CD8-positive, alpha-beta memory T cell (primary cell): Measurements from ENCODE around the gene CYSRT1. TPM values are rescaled to one million over a fixed set of nuclear protein-coding genes. Genes with fewer than 3 reads are reported as not detected.
A peak's percentile ranks its signal among the peaks of the same experiment; 100 is the strongest.

Source experiments
- CTCF ChIA-PET: fragments of 350-600 bp; sonication (Branson Sonifier 250); formaldehyde crosslinking; loops from one replicate; lab custom pipeline; 2021; ENCODE audit warnings: antibody characterized with exemption; lab: Charles Lee
- POLR2A ChIA-PET: fragments of 350-600 bp; sonication (Branson Sonifier 250); formaldehyde crosslinking; loops from one replicate; lab custom pipeline; 2021; ENCODE audit warnings: antibody characterized with exemption; lab: Charles Lee
- DNase-seq, 5 donors: peaks; one replicate each; pipeline versions ENCODE4 v3.0.0 to v3.0.0-alpha.2; 2020 to 2022; ENCODE audit warnings: mixed read lengths in 1 of 5
- H3K27ac ChIP-seq: one replicate; pipeline ENCODE4 v1.7.0; 2013; ENCODE audit warnings: low read depth, mild to moderate bottlenecking, low read length, moderate library complexity
- H3K27me3 ChIP-seq: 2 replicates; pipeline ENCODE4 v1.7.0; 2013; ENCODE audit warnings: low read length, mild to moderate bottlenecking; ENCODE audit not compliant: insufficient read depth, poor library complexity, severe bottlenecking
- H3K36me3 ChIP-seq: 2 replicates; pipeline ENCODE4 v1.7.0; 2013; ENCODE audit warnings: mild to moderate bottlenecking, low read length, moderate library complexity; ENCODE audit not compliant: insufficient read depth
- H3K4me1 ChIP-seq: 2 replicates; pipeline ENCODE4 v1.7.0; 2013; ENCODE audit warnings: mild to moderate bottlenecking, low read length, moderate library complexity; ENCODE audit not compliant: insufficient read depth
- H3K4me3 ChIP-seq: 2 replicates; pipeline ENCODE4 v1.7.0; 2013; ENCODE audit warnings: mild to moderate bottlenecking, low read length
- H3K9me3 ChIP-seq: 2 replicates; pipeline ENCODE4 v1.7.0; 2013; ENCODE audit warnings: mild to moderate bottlenecking, low read length
- H3K27ac Mint-ChIP-seq, 8 donors: one replicate each; pipeline ENCODE4 v1.8.0; 2020 to 2021; ENCODE audit warnings: mixed read lengths in 8 of 8, mild to moderate bottlenecking in 6 of 8, inconsistent platforms in 3 of 8, moderate library complexity in 3 of 8
- H3K27me3 Mint-ChIP-seq, 2 donors: one replicate each; pipeline ENCODE4 v1.8.0; 2020 to 2021; ENCODE audit warnings: mixed read lengths in 2 of 2, mild to moderate bottlenecking in 1 of 2, moderate library complexity in 1 of 2
- H3K36me3 Mint-ChIP-seq, 3 donors: one replicate each; pipeline ENCODE4 v1.8.0; 2020 to 2021; ENCODE audit warnings: mixed read lengths in 3 of 3, inconsistent platforms in 1 of 3, mild to moderate bottlenecking in 1 of 3
- H3K4me1 Mint-ChIP-seq, 3 donors: one replicate each; pipeline ENCODE4 v1.8.0; 2020 to 2021; ENCODE audit warnings: mixed read lengths in 3 of 3, inconsistent platforms in 1 of 3, mild to moderate bottlenecking in 1 of 3
- H3K4me3 Mint-ChIP-seq, 7 donors: one replicate each; pipeline ENCODE4 v1.8.0; 2020 to 2021; ENCODE audit warnings: mixed read lengths in 7 of 7, mild to moderate bottlenecking in 6 of 7, moderate library complexity in 4 of 7, inconsistent platforms in 2 of 7
- H3K9me3 Mint-ChIP-seq, 5 donors: one replicate each; pipeline ENCODE4 v1.8.0; 2020 to 2022; ENCODE audit warnings: mixed read lengths in 5 of 5, mild to moderate bottlenecking in 3 of 5, moderate library complexity in 2 of 5, inconsistent platforms in 1 of 5
- polyA plus RNA-seq: library from polyadenylated mRNA; unstranded; fragments of 300-500 nt; fragmentation: Illumina TruSeq; gene quantifications from one replicate; pipeline ENCODE4 v1.2.3, GENCODE V29; 2021
- total RNA-seq, 2 experiments: library from RNA; stranded (reverse); gene quantifications; one replicate each; pipeline ENCODE4 v1.2.3, GENCODE V29; 2021

CYSRT1 gene
- total and polyA plus RNA-seq, 3 experiments from 2014 or later = 0.32 to 0.66 (median 0.58) TPM

GRCh38 chr9:137198051-137198901, 26.7 kb upstream of the CYSRT1 start:
- H3K36me3 Mint-ChIP-seq = no peaks in the 10 kb centered on the region
- DNase-seq = no peak
- peaks cover 17% of the 10 kb centered on the region for H3K4me1 ChIP-seq
- peaks cover 11 to 17% (median 11%) of the 10 kb centered on the region in 3 donors for H3K4me1 Mint-ChIP-seq
- H3K9me3 ChIP-seq = no peaks in the 10 kb centered on the region
- H3K36me3 ChIP-seq = no peaks in the 10 kb centered on the region
- CTCF ChIA-PET = interaction anchor here (1.2 to 3.0 kb wide), 3 partner anchors 9 to 43 kb away, joined by 3 to 9 read pairs (median 4); partner anchors contain the start of genes SSNA1 and TUBB4B
- POLR2A ChIA-PET = interaction anchor here (1.2 kb wide), 1 partner anchor 9 kb away, joined by 4 read pairs; no protein-coding TSS in a partner anchor
- no peaks in the 10 kb centered on the region for H3K9me3 Mint-ChIP-seq
- peak overlapping the region; percentile 19 to 63 (median 38) for H3K4me3 Mint-ChIP-seq
- no peaks in the 10 kb centered on the region for H3K27me3 Mint-ChIP-seq
- H3K27ac ChIP-seq = no peak overlapping the region
- no peak overlapping the region for H3K4me3 ChIP-seq
- H3K27ac Mint-ChIP-seq = no peak overlapping the region
- no peaks in the 10 kb centered on the region for H3K27me3 ChIP-seq

- no peaks in the 10 kb centered on the region for H3K36me3 ChIP-seq
- H3K4me3 Mint-ChIP-seq = peak overlapping the region in 5 of 7 donors; percentile 19 to 63 (median 54)
- H3K9me3 ChIP-seq = no peaks in the 10 kb centered on the region
- H3K27me3 Mint-ChIP-seq = no peaks in the 10 kb centered on the region
- H3K36me3 Mint-ChIP-seq = no peaks in the 10 kb centered on the region
- DNase-seq = no peak
- H3K4me1 ChIP-seq = peaks cover 18% of the 10 kb centered on the region
- no peak overlapping the region for H3K4me3 ChIP-seq
- POLR2A ChIA-PET = interaction anchor here (0.5 to 1.2 kb wide), 2 partner anchors 10 to 165 kb away, joined by 3 to 4 read pairs; no protein-coding TSS in a partner anchor
- H3K27me3 ChIP-seq = no peaks in the 10 kb centered on the region
- no peak overlapping the region for H3K27ac ChIP-seq
- CTCF ChIA-PET = interaction anchor here (1.2 to 3.0 kb wide), 3 partner anchors 10 to 42 kb away, joined by 3 to 9 read pairs (median 4); partner anchors contain the start of genes SSNA1 and TUBB4B
- no peaks in the 10 kb centered on the region for H3K9me3 Mint-ChIP-seq
- peaks cover 11 to 22% (median 12%) of the 10 kb centered on the region in 3 donors for H3K4me1 Mint-ChIP-seq
- H3K27ac Mint-ChIP-seq = no peak overlapping the region
These were observed 26.1 kb upstream of the CYSRT1 start for GRCh38 chr9:137198902-137199283.

GRCh38 chr9:137199411-137200121, 25.4 kb upstream of the CYSRT1 start:
- Histone ChIP-seq H3K36me3 (no peaks in the 10 kb centered on the region), H3K27me3 (no peaks in the 10 kb centered on the region), H3K4me1 (peaks cover 25% of the 10 kb centered on the region), H3K9me3 (no peaks in the 10 kb centered on the region), H3K27ac (no peak overlapping the region), H3K4me3 (no peak overlapping the region)
- DNase-seq = no peak
- H3K4me1 Mint-ChIP-seq = peaks cover 17 to 28% (median 19%) of the 10 kb centered on the region in 3 donors
- CTCF ChIA-PET = interaction anchor here (3.0 kb wide), 1 partner anchor 10 kb away, joined by 9 read pairs; the partner anchor contains the start of gene SSNA1
- H3K36me3 Mint-ChIP-seq = no peaks in the 10 kb centered on the region
- no peaks in the 10 kb centered on the region for H3K9me3 Mint-ChIP-seq
- POLR2A ChIA-PET = interaction anchor here (0.5 kb wide), 1 partner anchor 166 kb away, joined by 3 read pairs; no protein-coding TSS in a partner anchor
- no peaks in the 10 kb centered on the region for H3K27me3 Mint-ChIP-seq
- H3K27ac Mint-ChIP-seq = peak overlapping the region in 2 of 8 donors; percentile 57 to 73
- H3K4me3 Mint-ChIP-seq = peak overlapping the region; percentile 32 to 81 (median 76)

GRCh38 chr9:137200311-137201204, 24.4 kb upstream of the CYSRT1 start, which contains the start of gene TPRN:
Gene TPRN (minus strand): TSS chr9:137200741. CDS start chr9:137200711, 30 bp downstream.
- peak within 1 kb of the TSS; percentile 78 for H3K4me3 ChIP-seq

GRCh38 chr9:137201205-137201868, 23.6 kb upstream of the CYSRT1 start:
- H3K4me1 ChIP-seq = peaks cover 36% of the 10 kb centered on the region
- peak overlapping the region; percentile 66 to 97 (median 78) for H3K27ac Mint-ChIP-seq
- H3K27me3 ChIP-seq = no peaks in the 10 kb centered on the region
- peak overlapping the region; percentile 74 for H3K27ac ChIP-seq
- H3K9me3 Mint-ChIP-seq = no peaks in the 10 kb centered on the region
- no peaks in the 10 kb centered on the region for H3K9me3 ChIP-seq
- H3K27me3 Mint-ChIP-seq = no peaks in the 10 kb centered on the region
- POLR2A ChIA-PET = interaction anchor here (0.9 to 2.5 kb wide), 8 partner anchors 13 to 394 kb away, joined by 3 to 20 read pairs (median 5); partner anchors contain the start of genes ANAPC2, RABL6, RNF208 and RNF224
- no peak for DNase-seq
- H3K36me3 Mint-ChIP-seq = peaks cover 0 to 2% (median 0%) of the 10 kb centered on the region in 3 donors
- CTCF ChIA-PET = interaction anchor here (1.0 to 2.6 kb wide), 4 partner anchors 12 to 26 kb away, joined by 3 to 13 read pairs (median 4); partner anchors contain the start of genes ANAPC2, CYSRT1, RNF224 and SSNA1
- peaks cover 25 to 43% (median 27%) of the 10 kb centered on the region in 3 donors for H3K4me1 Mint-ChIP-seq
- peak overlapping the region; percentile 78 for H3K4me3 ChIP-seq
- H3K36me3 ChIP-seq = no peaks in the 10 kb centered on the region
- H3K4me3 Mint-ChIP-seq = peak overlapping the region; percentile 79 to 98 (median 83)

More at GRCh38 chr9:137200311-137201204, 24.4 kb upstream of the CYSRT1 start, which contains the start of gene TPRN:
- POLR2A ChIA-PET = interaction anchor here (0.6 to 2.5 kb wide), 12 partner anchors 12 to 393 kb away, joined by 3 to 20 read pairs (median 4); partner anchors contain the start of genes ANAPC2, MAN1B1, NELFB and RABL6
- no peaks in the 10 kb centered on the region for H3K9me3 Mint-ChIP-seq
- Histone ChIP-seq H3K27me3 (no peaks in the 10 kb centered on the region), H3K4me1 (peaks cover 30% of the 10 kb centered on the region), H3K9me3 (no peaks in the 10 kb centered on the region), H3K27ac (peak within 1 kb of the TSS; percentile 74), H3K36me3 (no peaks in the 10 kb centered on the region)
- DNase-seq = peak; percentile 95 to 99 (median 98)
- H3K27ac Mint-ChIP-seq = peak within 1 kb of the TSS; percentile 66 to 97 (median 78)
- peaks cover 0 to 2% (median 0%) of the 10 kb centered on the region in 3 donors for H3K36me3 Mint-ChIP-seq
- CTCF ChIA-PET = interaction anchor here (0.7 to 2.6 kb wide), 5 partner anchors 11 to 104 kb away, joined by 3 to 13 read pairs (median 4); partner anchors contain the start of genes ANAPC2, CYSRT1, RNF224 and SSNA1
- H3K4me1 Mint-ChIP-seq = peaks cover 20 to 35% (median 21%) of the 10 kb centered on the region in 3 donors
- H3K27me3 Mint-ChIP-seq = no peaks in the 10 kb centered on the region
- peak within 1 kb of the TSS; percentile 79 to 98 (median 83) for H3K4me3 Mint-ChIP-seq

GRCh38 chr9:137202966-137203365, 22.0 kb upstream of the CYSRT1 start:
- H3K27ac ChIP-seq = no peak overlapping the region
- Mint-ChIP-seq H3K27ac (no peak overlapping the region), H3K27me3 (peaks cover 0 to 1% of the 10 kb centered on the region in 2 donors), H3K4me3 (peak overlapping the region in 3 of 7 donors; percentile 19 to 96 (median 70)), H3K4me1 (peaks cover 38 to 57% (median 41%) of the 10 kb centered on the region in 3 donors), H3K9me3 (no peaks in the 10 kb centered on the region), H3K36me3 (peaks cover 0 to 11% (median 7%) of the 10 kb centered on the region in 3 donors)
- peaks cover 45% of the 10 kb centered on the region for H3K4me1 ChIP-seq
- no peak overlapping the region for H3K4me3 ChIP-seq
- H3K27me3 ChIP-seq = no peaks in the 10 kb centered on the region
- ChIA-PET CTCF (interaction anchor here (0.6 to 2.6 kb wide), 4 partner anchors 14 to 58 kb away, joined by 3 to 13 read pairs (median 4); partner anchors contain the start of genes ANAPC2 and SSNA1), POLR2A (interaction anchor here (0.7 kb wide), 1 partner anchor 90 kb away, joined by 10 read pairs; no protein-coding TSS in a partner anchor)
- H3K9me3 ChIP-seq = no peaks in the 10 kb centered on the region
- H3K36me3 ChIP-seq = peaks cover 5% of the 10 kb centered on the region
- no peak for DNase-seq
